Measurements from ENCODE around the gene ITK.

Gene ITK

DNA sequence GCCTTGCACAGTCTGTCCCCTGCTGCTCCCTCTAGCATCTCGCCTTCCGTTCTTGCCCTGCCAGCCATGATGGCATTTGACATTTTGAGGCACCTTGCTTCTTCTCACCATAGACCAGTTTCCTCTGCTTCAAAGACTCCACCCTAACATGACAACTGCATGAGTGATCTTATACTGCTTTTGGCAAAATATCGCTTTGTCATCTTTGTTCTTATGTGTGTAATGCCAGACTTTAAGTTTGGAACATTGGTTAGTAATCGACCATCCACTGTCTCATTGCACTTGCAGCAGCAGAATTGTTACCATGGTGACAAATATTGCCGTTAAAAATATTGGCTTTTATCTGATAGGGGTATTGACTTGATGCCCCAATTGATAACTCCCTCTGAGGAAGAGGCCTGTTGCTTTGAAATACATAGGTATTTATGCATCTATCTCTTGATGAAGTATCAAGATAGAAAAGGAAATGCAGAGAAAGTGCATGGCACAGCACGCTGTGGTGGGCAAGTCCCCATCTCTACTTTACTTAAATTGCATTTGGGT, 21.4 kb upstream of the ITK start:
- Histone ChIP-seq H3K27me3 (ENCODE audit: control insufficient read depth, insufficient read depth, low read length) (no peaks in the 10 kb centered on the region), H3K36me3 (ENCODE audit: control insufficient read depth, low read depth, low read length) (no peaks in the 10 kb centered on the region), H3K9ac (ENCODE audit: low read length) (no peak overlapping the region), H3K9me3 (ENCODE audit: control insufficient read depth, low read depth, low read length) (no peaks in the 10 kb centered on the region), H3K4me1 (ENCODE audit: control insufficient read depth, low read depth, low read length) (no peaks in the 10 kb centered on the region), H3K4me3 (ENCODE audit: low read length) (no peak overlapping the region), H3K27ac (ENCODE audit: low read length) (no peak overlapping the region)

DNA sequence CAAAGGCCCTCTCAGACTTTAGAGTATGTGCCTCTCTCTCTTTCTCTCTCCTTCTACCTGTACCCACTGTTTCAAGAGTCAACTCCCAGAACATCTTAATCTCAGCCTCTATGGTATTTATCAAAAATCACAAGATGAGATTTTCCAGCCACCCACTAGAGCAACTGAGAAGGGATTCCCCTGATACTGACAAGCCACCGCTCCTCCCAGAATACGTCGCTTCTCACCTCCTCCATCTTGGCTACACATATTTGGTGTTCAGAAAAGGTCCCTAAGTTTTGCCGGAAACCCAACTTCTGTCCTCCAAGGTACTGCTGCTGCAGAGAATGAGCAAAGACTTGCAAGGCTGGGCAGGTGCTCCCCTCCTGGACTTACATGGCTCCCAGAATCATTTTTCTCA, 20.6 kb upstream of the ITK start:
- no peaks in the 10 kb centered on the region for H3K4me1 ChIP-seq (ENCODE audit: control insufficient read depth, low read depth, low read length)
- H3K27me3 ChIP-seq (ENCODE audit: control insufficient read depth, insufficient read depth, low read length), result no peaks in the 10 kb centered on the region
- no peaks in the 10 kb centered on the region for H3K36me3 ChIP-seq (ENCODE audit: control insufficient read depth, low read depth, low read length)
- H3K27ac ChIP-seq (ENCODE audit: low read length), result no peak overlapping the region
- no peak overlapping the region for H3K9ac ChIP-seq (ENCODE audit: low read length)
- H3K4me3 ChIP-seq (ENCODE audit: low read length), result no peak overlapping the region
- H3K9me3 ChIP-seq (ENCODE audit: control insufficient read depth, low read depth, low read length), result no peaks in the 10 kb centered on the region

- no peak overlapping the region for H3K27ac ChIP-seq (ENCODE audit: low read length)
Observed at GRCh38 chr5:157161996-157162395, 18.6 kb upstream of the ITK start.

DNA sequence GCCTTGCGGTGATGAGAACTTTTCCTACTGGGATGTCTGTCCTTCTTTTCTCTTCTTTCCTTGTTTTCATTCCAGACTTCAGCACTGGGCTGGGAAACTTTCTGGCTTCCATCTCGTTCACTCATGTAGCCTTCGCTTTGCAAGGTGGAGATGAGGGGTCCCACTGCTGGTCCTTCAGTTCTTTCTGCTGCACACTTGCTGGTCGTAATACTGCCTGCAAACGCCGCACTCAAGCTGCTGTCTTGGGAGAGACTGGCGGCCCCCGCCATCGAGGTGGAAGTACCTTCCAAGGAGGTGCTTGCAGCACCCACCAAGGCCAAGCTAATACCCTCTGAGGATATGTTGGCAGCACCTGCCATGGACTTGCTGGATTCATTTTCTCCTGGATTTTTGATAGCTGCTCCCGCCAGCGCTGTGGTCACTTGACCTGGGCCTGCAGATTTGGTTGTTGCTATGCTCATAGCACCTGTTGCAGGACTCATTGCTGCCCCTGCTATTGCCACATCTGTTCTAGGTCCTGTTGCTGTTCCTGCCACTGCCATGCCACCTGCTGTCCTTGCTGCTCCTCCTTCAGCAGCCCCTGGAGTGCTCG, 17.6 kb upstream of the ITK start:
- Histone ChIP-seq H3K9ac (ENCODE audit: low read length) (no peak overlapping the region), H3K9me3 (ENCODE audit: control insufficient read depth, low read depth, low read length) (no peaks in the 10 kb centered on the region), H3K4me3 (ENCODE audit: low read length) (no peak overlapping the region), H3K4me1 (ENCODE audit: control insufficient read depth, low read depth, low read length) (no peaks in the 10 kb centered on the region), H3K36me3 (ENCODE audit: control insufficient read depth, low read depth, low read length) (no peaks in the 10 kb centered on the region), H3K27me3 (ENCODE audit: control insufficient read depth, insufficient read depth, low read length) (no peaks in the 10 kb centered on the region), H3K27ac (ENCODE audit: low read length) (no peak overlapping the region)

More at GRCh38 chr5:157161996-157162395, 18.6 kb upstream of the ITK start:
- no peaks in the 10 kb centered on the region for H3K27me3 ChIP-seq (ENCODE audit: control insufficient read depth, insufficient read depth, low read length)
- no peak overlapping the region for H3K9ac ChIP-seq (ENCODE audit: low read length)
- H3K36me3 ChIP-seq (ENCODE audit: control insufficient read depth, low read depth, low read length), result no peaks in the 10 kb centered on the region
- no peaks in the 10 kb centered on the region for H3K9me3 ChIP-seq (ENCODE audit: control insufficient read depth, low read depth, low read length)
- no peak overlapping the region for H3K4me3 ChIP-seq (ENCODE audit: low read length)
- H3K4me1 ChIP-seq (ENCODE audit: control insufficient read depth, low read depth, low read length), result no peaks in the 10 kb centered on the region

- H3K27ac ChIP-seq (ENCODE audit: low read length), result no peak overlapping the region
- H3K4me3 ChIP-seq (ENCODE audit: low read length), result no peak overlapping the region
- no peaks in the 10 kb centered on the region for H3K27me3 ChIP-seq (ENCODE audit: control insufficient read depth, insufficient read depth, low read length)
- H3K36me3 ChIP-seq (ENCODE audit: control insufficient read depth, low read depth, low read length), result no peaks in the 10 kb centered on the region
- no peaks in the 10 kb centered on the region for H3K9me3 ChIP-seq (ENCODE audit: control insufficient read depth, low read depth, low read length)
- no peaks in the 10 kb centered on the region for H3K4me1 ChIP-seq (ENCODE audit: control insufficient read depth, low read depth, low read length)
- H3K9ac ChIP-seq (ENCODE audit: low read length), result no peak overlapping the region
Observed at GRCh38 chr5:157164521-157164920, 16.1 kb upstream of the ITK start.

DNA sequence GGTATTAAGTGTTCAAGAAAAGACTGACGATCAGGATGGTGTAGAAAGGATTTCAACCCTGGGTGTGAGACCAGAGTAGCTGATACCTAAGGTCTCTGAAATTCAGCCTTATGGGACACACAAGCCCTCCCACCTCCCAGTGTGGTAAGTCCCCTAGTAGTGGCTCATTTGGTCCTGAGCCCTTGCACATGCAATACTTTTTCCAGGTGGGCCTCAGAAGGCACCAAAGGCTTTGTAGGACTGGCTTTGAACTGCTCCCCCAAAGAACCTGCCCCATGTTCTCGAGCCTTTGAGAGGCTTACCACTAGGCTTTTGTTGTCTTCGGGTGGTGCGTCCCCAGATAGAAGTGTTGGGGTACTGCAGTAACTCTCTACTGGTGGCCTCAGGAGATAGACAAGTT, 15.4 kb upstream of the ITK start:
- no peaks in the 10 kb centered on the region for H3K27me3 ChIP-seq (ENCODE audit: control insufficient read depth, insufficient read depth, low read length)
- no peak overlapping the region for H3K9ac ChIP-seq (ENCODE audit: low read length)
- H3K4me1 ChIP-seq (ENCODE audit: control insufficient read depth, low read depth, low read length), result no peaks in the 10 kb centered on the region
- no peaks in the 10 kb centered on the region for H3K9me3 ChIP-seq (ENCODE audit: control insufficient read depth, low read depth, low read length)
- no peak overlapping the region for H3K27ac ChIP-seq (ENCODE audit: low read length)
- no peak overlapping the region for H3K4me3 ChIP-seq (ENCODE audit: low read length)
- H3K36me3 ChIP-seq (ENCODE audit: control insufficient read depth, low read depth, low read length), result no peaks in the 10 kb centered on the region

- H3K27me3 ChIP-seq (ENCODE audit: control insufficient read depth, insufficient read depth, low read length), result no peaks in the 10 kb centered on the region
- H3K9ac ChIP-seq (ENCODE audit: low read length), result no peak overlapping the region
- no peaks in the 10 kb centered on the region for H3K4me1 ChIP-seq (ENCODE audit: control insufficient read depth, low read depth, low read length)
- H3K27ac ChIP-seq (ENCODE audit: low read length), result no peak overlapping the region
- H3K9me3 ChIP-seq (ENCODE audit: control insufficient read depth, low read depth, low read length), result no peaks in the 10 kb centered on the region
- no peaks in the 10 kb centered on the region for H3K36me3 ChIP-seq (ENCODE audit: control insufficient read depth, low read depth, low read length)
- H3K4me3 ChIP-seq (ENCODE audit: low read length), result no peak overlapping the region
Observed at GRCh38 chr5:157165668-157166067, 15.0 kb upstream of the ITK start.

DNA sequence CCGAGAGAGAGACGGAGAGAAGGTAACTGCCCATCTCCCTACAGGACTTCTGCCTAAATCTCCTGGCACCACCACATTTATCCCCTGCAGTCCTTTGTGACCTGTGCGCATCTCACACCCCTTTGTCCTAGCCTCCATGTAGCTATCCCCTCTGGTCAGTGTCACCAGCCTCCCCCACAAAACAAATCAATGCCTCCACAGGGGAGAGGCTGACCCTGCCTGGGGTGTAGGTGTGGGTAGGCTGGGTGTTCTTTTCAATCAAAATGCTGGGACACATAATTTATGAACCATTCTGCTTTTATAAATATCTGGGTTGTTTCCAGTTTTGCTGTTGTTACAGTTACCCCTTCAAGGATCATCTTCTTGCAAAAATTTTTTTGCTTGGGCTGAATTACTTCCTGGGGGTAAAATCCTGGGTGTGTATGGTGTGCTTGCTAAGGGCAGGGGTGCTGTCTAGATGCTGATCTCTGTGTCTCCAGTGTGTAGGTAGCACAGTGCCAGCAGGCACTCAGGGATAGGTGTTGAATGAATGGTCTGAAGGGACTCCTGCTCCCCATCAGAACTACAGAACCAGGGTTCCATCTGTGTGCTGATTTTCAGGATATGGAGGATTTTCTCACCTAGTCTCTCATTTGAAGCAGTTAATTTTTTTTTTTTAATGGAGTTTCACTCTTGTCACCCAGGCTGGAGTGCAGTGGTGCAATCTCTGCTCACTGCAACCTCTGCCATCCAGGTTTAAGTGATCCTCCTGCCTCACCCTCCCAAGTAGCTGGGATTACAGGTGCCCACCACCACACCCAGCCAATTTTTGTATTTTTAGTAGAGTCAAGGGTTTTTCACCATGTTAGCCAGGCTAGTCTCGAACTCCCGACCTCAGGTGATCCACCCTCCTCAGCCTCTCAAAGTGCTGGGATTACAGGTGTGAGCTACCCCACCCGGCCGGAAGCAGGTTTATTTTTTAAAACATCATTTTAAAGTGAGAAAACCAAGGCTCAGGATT, 14.1 kb upstream of the ITK start, which contains the start of gene GARIN3:
Gene GARIN3 (minus strand): TSS at position 51 of the 1,000 bp plus-strand sequence. CDS start 96 bp downstream, outside the sequence.
- no peaks in the 10 kb centered on the region for H3K4me1 ChIP-seq (ENCODE audit: control insufficient read depth, low read depth, low read length)
- no peak within 1 kb of the TSS for H3K4me3 ChIP-seq (ENCODE audit: low read length)
- no peaks in the 10 kb centered on the region for H3K36me3 ChIP-seq (ENCODE audit: control insufficient read depth, low read depth, low read length)
- H3K9me3 ChIP-seq (ENCODE audit: control insufficient read depth, low read depth, low read length), result no peaks in the 10 kb centered on the region
- H3K27ac ChIP-seq (ENCODE audit: low read length), result no peak within 1 kb of the TSS
- no peaks in the 10 kb centered on the region for H3K27me3 ChIP-seq (ENCODE audit: control insufficient read depth, insufficient read depth, low read length)
- no peak within 1 kb of the TSS for H3K9ac ChIP-seq (ENCODE audit: low read length)

DNA sequence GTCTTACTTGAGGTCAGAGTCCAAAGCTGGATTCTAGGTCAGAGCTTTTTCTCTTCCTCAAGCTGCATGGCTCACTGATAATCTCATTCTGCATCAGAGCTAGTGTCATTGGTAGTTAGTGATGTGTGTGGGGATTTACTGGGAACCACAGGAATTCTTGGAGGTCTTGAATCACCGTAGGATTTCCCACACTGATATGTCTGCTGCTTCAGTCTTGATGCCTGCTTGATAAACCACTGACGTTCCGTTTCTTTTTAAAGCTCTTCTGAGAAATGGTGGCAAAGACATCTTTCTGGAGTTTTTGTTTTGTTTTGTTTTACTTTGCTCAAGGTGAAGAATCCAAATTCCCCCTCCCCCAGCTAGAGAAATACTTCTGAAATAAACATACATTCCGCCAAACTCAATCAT, 13.4 kb upstream of the ITK start:
- H3K9me3 ChIP-seq (ENCODE audit: control insufficient read depth, low read depth, low read length), result no peaks in the 10 kb centered on the region
- H3K9ac ChIP-seq (ENCODE audit: low read length), result no peak overlapping the region
- no peak overlapping the region for H3K27ac ChIP-seq (ENCODE audit: low read length)
- no peaks in the 10 kb centered on the region for H3K4me1 ChIP-seq (ENCODE audit: control insufficient read depth, low read depth, low read length)
- H3K36me3 ChIP-seq (ENCODE audit: control insufficient read depth, low read depth, low read length), result no peaks in the 10 kb centered on the region
- H3K4me3 ChIP-seq (ENCODE audit: low read length), result no peak overlapping the region
- no peaks in the 10 kb centered on the region for H3K27me3 ChIP-seq (ENCODE audit: control insufficient read depth, insufficient read depth, low read length)

- no peaks in the 10 kb centered on the region for H3K9me3 ChIP-seq (ENCODE audit: control insufficient read depth, low read depth, low read length)
- H3K36me3 ChIP-seq (ENCODE audit: control insufficient read depth, low read depth, low read length), result no peaks in the 10 kb centered on the region
- H3K9ac ChIP-seq (ENCODE audit: low read length), result no peak overlapping the region
- H3K27ac ChIP-seq (ENCODE audit: low read length), result no peak overlapping the region
- H3K4me1 ChIP-seq (ENCODE audit: control insufficient read depth, low read depth, low read length), result peaks cover 3% of the 10 kb centered on the region
- H3K4me3 ChIP-seq (ENCODE audit: low read length), result no peak overlapping the region
- no peaks in the 10 kb centered on the region for H3K27me3 ChIP-seq (ENCODE audit: control insufficient read depth, insufficient read depth, low read length)
Observed at GRCh38 chr5:157168286-157168685, 12.4 kb upstream of the ITK start.

DNA sequence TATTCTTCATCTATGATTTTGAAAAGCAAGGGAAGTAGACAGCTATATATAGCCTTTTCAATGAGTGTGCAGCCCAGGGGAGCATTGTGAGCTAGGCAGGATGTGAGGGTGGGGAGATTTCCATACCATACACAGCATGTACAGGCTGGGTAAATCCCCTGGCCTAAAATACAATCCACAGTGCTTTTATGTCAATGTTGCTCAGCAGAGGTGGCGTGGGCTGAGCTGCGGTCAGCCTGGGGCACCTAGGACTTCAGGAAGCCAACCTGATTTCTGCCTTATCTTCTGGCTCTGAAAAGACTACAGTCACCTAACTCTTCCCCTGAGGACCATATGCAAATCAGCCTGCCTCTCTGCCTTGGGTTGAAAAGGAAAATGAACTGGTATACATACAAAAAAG, 8.2 kb upstream of the ITK start:
- H3K27ac ChIP-seq (ENCODE audit: low read length), result no peak overlapping the region
- no peaks in the 10 kb centered on the region for H3K27me3 ChIP-seq (ENCODE audit: control insufficient read depth, insufficient read depth, low read length)
- no peak overlapping the region for H3K4me3 ChIP-seq (ENCODE audit: low read length)
- H3K36me3 ChIP-seq (ENCODE audit: control insufficient read depth, low read depth, low read length), result no peaks in the 10 kb centered on the region
- no peaks in the 10 kb centered on the region for H3K9me3 ChIP-seq (ENCODE audit: control insufficient read depth, low read depth, low read length)
- peaks cover 3% of the 10 kb centered on the region for H3K4me1 ChIP-seq (ENCODE audit: control insufficient read depth, low read depth, low read length)
- no peak overlapping the region for H3K9ac ChIP-seq (ENCODE audit: low read length)

Data from iPS-18a (cell line).